ENCODE results near the gene ALDH3B2. TPM values are rescaled to one million over a fixed set of nuclear protein-coding genes. Genes with fewer than 3 reads are reported as not detected.

Gene ALDH3B2
- total and polyA plus RNA-seq, 2 experiments from 2014 or later: not detected

GRCh38 chr11:67668192-67668551 lies 6.3 kb downstream of the ALDH3B2 start:
- no peaks in the 10 kb centered on the region for H3K79me2 ChIP-seq (replicated peaks; ENCODE audit: insufficient read depth)
- H3F3A ChIP-seq (replicated peaks; ENCODE audit: low read depth): no peaks in the 10 kb centered on the region
- no peaks in the 10 kb centered on the region for H3K4me1 Mint-ChIP-seq
- H3K27ac Mint-ChIP-seq: no peak overlapping the region
- no peak for TF ChIP-seq POLR2AphosphoS5 (IDR thresholded peaks at IDR 0.05; ENCODE audit: low read depth)
- TF ChIP-seq STAT1 (IDR thresholded peaks at IDR 0.05; ENCODE audit: unreplicated experiment): no peak
- no peak for TF ChIP-seq ZNF331 (CRISPR knock-in tag; IDR thresholded peaks at IDR 0.05; ENCODE audit: low read depth)
- H3K4me2 ChIP-seq: no peak overlapping the region
- no peak for DNase-seq (ENCODE audit: low spot score)
- ATAC-seq: no peak
- H4K20me1 ChIP-seq (replicated peaks; ENCODE audit: insufficient read depth): no peaks in the 10 kb centered on the region
- H2AFZ ChIP-seq: no peak overlapping the region
- H3K27me3 ChIP-seq (ENCODE audit: insufficient read depth): no peaks in the 10 kb centered on the region
- H3K9me3 Mint-ChIP-seq: no peaks in the 10 kb centered on the region
- no peak overlapping the region for H3K4me3 ChIP-seq
- H3K4me1 ChIP-seq (ENCODE audit: insufficient read depth): no peaks in the 10 kb centered on the region
- H3K36me3 Mint-ChIP-seq (ENCODE audit: low read depth): no peaks in the 10 kb centered on the region
- H3K27me3 Mint-ChIP-seq (ENCODE audit: insufficient read depth, low read depth, poor library complexity): peaks cover 1% of the 10 kb centered on the region
- no peaks in the 10 kb centered on the region for H3K36me3 ChIP-seq (ENCODE audit: insufficient read depth)
- H3K27ac ChIP-seq (ENCODE audit: low read depth): no peak overlapping the region
- H3K4me3 Mint-ChIP-seq: no peak overlapping the region
- no peaks in the 10 kb centered on the region for H3K9me2 ChIP-seq (ENCODE audit: insufficient read depth)

DNA sequence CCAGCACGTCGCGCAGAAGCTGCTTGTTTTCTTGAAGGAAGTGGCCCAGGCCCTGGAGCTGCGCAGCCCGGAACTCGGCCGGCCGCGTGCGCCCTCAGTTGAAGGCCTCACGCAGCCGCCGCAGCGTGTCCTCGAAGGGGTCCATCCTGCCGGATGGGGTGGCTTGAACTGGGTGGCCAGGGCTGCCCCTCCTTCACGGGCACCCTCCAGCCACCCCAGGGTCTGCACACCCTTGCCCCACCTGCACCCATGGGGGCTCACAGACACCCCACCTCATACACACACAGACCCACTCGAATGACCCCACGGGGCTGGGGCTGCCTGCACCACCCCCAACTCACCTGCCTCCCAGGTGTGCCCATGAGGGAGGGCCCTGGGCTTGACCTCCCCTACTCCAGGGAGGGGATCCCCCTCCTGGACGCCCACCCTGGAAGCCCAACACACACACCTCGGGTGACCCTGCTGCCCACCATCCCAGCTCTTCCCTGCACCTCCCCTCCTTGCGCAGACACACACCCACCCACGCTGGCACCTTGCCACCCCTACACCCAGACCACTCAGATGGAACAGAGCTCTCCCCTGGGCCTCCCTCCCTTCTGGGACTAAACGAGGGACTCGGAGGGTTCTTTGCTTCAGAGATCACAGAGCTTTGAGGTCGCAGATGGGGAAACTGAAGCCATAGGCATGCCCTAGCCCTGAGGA lies 6.8 kb downstream of the ALDH3B2 start:
- H4K20me1 ChIP-seq (replicated peaks; ENCODE audit: insufficient read depth): no peaks in the 10 kb centered on the region
- ATAC-seq: no peak
- Mint-ChIP-seq H3K9me3 (no peaks in the 10 kb centered on the region), H3K36me3 (ENCODE audit: low read depth) (no peaks in the 10 kb centered on the region), H3K27me3 (ENCODE audit: insufficient read depth, low read depth, poor library complexity) (no peaks in the 10 kb centered on the region), H3K27ac (no peak overlapping the region), H3K4me1 (no peaks in the 10 kb centered on the region), H3K4me3 (no peak overlapping the region)
- H3K4me1 ChIP-seq (ENCODE audit: insufficient read depth): no peaks in the 10 kb centered on the region
- H3F3A ChIP-seq (replicated peaks; ENCODE audit: low read depth): no peaks in the 10 kb centered on the region
- no peak for DNase-seq (ENCODE audit: low spot score)
- no peaks in the 10 kb centered on the region for H3K9me2 ChIP-seq (ENCODE audit: insufficient read depth)
- H3K36me3 ChIP-seq (ENCODE audit: insufficient read depth): no peaks in the 10 kb centered on the region
- H3K79me2 ChIP-seq (replicated peaks; ENCODE audit: insufficient read depth): no peaks in the 10 kb centered on the region
- no peaks in the 10 kb centered on the region for H3K27me3 ChIP-seq (ENCODE audit: insufficient read depth)
- H2AFZ ChIP-seq: no peak overlapping the region
- H3K4me3 ChIP-seq: no peak overlapping the region
- H3K27ac ChIP-seq (ENCODE audit: low read depth): no peak overlapping the region
- H3K4me2 ChIP-seq: no peak overlapping the region
- TF ChIP-seq NANOG (IDR thresholded peaks at IDR 0.05; ENCODE audit: borderline replicate concordance) (no peak), ZNF331 (CRISPR knock-in tag; IDR thresholded peaks at IDR 0.05; ENCODE audit: low read depth) (no peak), EZH2 (IDR thresholded peaks at IDR 0.05; ENCODE audit: low read depth, unreplicated experiment) (no peak), STAT1 (IDR thresholded peaks at IDR 0.05; ENCODE audit: unreplicated experiment) (no peak), ETS1 (IDR thresholded peaks at IDR 0.05) (no peak), ZNF114 (CRISPR knock-in tag; IDR thresholded peaks at IDR 0.05) (no peak), CREB1 (CRISPR knock-in tag; IDR thresholded peaks at IDR 0.05; ENCODE audit: low read depth) (no peak), EZH2phosphoT487 (IDR thresholded peaks at IDR 0.05; ENCODE audit: unreplicated experiment) (no peak), CTCF (conservative IDR thresholded peaks at IDR 0.05; ENCODE audit: low read depth in 2 of 2) (no peak), POLR2AphosphoS5 (IDR thresholded peaks at IDR 0.05; ENCODE audit: low read depth) (no peak)
- TF ChIP-seq, protein P1, sequence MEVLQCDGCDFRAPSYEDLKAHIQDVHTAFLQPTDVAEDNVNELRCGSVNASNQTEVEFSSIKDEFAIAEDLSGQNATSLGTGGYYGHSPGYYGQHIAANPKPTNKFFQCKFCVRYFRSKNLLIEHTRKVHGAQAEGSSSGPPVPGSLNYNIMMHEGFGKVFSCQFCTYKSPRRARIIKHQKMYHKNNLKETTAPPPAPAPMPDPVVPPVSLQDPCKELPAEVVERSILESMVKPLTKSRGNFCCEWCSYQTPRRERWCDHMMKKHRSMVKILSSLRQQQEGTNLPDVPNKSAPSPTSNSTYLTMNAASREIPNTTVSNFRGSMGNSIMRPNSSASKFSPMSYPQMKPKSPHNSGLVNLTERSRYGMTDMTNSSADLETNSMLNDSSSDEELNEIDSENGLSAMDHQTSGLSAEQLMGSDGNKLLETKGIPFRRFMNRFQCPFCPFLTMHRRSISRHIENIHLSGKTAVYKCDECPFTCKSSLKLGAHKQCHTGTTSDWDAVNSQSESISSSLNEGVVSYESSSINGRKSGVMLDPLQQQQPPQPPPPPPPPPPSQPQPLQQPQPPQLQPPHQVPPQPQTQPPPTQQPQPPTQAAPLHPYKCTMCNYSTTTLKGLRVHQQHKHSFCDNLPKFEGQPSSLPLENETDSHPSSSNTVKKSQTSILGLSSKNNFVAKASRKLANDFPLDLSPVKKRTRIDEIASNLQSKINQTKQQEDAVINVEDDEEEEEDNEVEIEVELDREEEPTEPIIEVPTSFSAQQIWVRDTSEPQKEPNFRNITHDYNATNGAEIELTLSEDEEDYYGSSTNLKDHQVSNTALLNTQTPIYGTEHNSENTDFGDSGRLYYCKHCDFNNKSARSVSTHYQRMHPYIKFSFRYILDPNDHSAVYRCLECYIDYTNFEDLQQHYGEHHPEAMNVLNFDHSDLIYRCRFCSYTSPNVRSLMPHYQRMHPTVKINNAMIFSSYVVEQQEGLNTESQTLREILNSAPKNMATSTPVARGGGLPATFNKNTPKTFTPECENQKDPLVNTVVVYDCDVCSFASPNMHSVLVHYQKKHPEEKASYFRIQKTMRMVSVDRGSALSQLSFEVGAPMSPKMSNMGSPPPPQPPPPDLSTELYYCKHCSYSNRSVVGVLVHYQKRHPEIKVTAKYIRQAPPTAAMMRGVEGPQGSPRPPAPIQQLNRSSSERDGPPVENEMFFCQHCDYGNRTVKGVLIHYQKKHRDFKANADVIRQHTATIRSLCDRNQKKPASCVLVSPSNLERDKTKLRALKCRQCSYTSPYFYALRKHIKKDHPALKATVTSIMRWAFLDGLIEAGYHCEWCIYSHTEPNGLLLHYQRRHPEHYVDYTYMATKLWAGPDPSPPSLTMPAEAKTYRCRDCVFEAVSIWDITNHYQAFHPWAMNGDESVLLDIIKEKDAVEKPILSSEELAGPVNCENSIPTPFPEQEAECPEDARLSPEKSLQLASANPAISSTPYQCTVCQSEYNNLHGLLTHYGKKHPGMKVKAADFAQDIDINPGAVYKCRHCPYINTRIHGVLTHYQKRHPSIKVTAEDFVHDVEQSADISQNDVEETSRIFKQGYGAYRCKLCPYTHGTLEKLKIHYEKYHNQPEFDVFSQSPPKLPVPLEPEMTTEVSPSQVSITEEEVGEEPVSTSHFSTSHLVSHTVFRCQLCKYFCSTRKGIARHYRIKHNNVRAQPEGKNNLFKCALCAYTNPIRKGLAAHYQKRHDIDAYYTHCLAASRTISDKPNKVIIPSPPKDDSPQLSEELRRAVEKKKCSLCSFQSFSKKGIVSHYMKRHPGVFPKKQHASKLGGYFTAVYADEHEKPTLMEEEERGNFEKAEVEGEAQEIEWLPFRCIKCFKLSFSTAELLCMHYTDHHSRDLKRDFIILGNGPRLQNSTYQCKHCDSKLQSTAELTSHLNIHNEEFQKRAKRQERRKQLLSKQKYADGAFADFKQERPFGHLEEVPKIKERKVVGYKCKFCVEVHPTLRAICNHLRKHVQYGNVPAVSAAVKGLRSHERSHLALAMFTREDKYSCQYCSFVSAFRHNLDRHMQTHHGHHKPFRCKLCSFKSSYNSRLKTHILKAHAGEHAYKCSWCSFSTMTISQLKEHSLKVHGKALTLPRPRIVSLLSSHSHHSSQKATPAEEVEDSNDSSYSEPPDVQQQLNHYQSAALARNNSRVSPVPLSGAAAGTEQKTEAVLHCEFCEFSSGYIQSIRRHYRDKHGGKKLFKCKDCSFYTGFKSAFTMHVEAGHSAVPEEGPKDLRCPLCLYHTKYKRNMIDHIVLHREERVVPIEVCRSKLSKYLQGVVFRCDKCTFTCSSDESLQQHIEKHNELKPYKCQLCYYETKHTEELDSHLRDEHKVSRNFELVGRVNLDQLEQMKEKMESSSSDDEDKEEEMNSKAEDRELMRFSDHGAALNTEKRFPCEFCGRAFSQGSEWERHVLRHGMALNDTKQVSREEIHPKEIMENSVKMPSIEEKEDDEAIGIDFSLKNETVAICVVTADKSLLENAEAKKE (CRISPR knock-in tag; IDR thresholded peaks at IDR 0.05): no peak
